HUDEP-2 (cell line): ENCODE measurements around the gene TCP1.
"Not testable (repeated sequence)": the region's sequence is repeated elsewhere in the genome, so short reads cannot be mapped to it uniquely, and the experiment has no call there.

Experiments
- DNase-seq, 76 experiments: peaks; one replicate each; lab custom pipeline; 2025; ENCODE audit not compliant: unreplicated experiment in 76 of 76; lab: John Stamatoyannopoulos, UW

TCP1 gene

GRCh38 chr6:159817951-159818739, 28.7 kb upstream of the TCP1 start:
- no peak for DNase-seq

GRCh38 chr6:159816775-159817174, 27.4 kb upstream of the TCP1 start:
- DNase-seq = peak in 20 of 76 experiments; percentile 9 to 53 (median 20)

GRCh38 chr6:159815410-159815809, 26.0 kb upstream of the TCP1 start:
- no peak for DNase-seq

- DNase-seq = no peak
Observed at GRCh38 chr6:159813781-159814180, 24.4 kb upstream of the TCP1 start.

GRCh38 chr6:159809149-159809548, 19.7 kb upstream of the TCP1 start:
- DNase-seq = no peak

GRCh38 chr6:159808647-159809046, 19.2 kb upstream of the TCP1 start:
- no peak for DNase-seq

GRCh38 chr6:159807150-159807858, 17.9 kb upstream of the TCP1 start:
- DNase-seq = no peak

GRCh38 chr6:159806021-159806458, 16.6 kb upstream of the TCP1 start:
- no peak for DNase-seq

GRCh38 chr6:159805440-159806020, 16.1 kb upstream of the TCP1 start:
- no peak for DNase-seq

GRCh38 chr6:159804504-159804903, 15.1 kb upstream of the TCP1 start:
- no peak for DNase-seq

- no peak for DNase-seq
Observed at GRCh38 chr6:159801935-159802334, 12.5 kb upstream of the TCP1 start.

- DNase-seq = no peak
Observed at GRCh38 chr6:159800141-159800865, 10.9 kb upstream of the TCP1 start, which contains the start of gene PNLDC1. Gene PNLDC1 (plus strand): TSS chr6:159800276. CDS start chr6:159800308, 32 bp downstream.

- DNase-seq = no peak
Observed at GRCh38 chr6:159797554-159797953, 8.2 kb upstream of the TCP1 start.

GRCh38 chr6:159794976-159795375, 5.6 kb upstream of the TCP1 start:
- DNase-seq = not testable (repeated sequence)

GRCh38 chr6:159790956-159791598, 1.7 kb upstream of the TCP1 start:
- no peak for DNase-seq

- peak in 75 of 76 experiments; percentile 67 to 98 (median 92) for DNase-seq
Observed at GRCh38 chr6:159790149-159790955, 950 bp upstream of the TCP1 start, which contains the start of gene MRPL18. Gene MRPL18 (plus strand): TSS chr6:159790467. CDS start chr6:159790588, 121 bp downstream.

- DNase-seq = peak in 18 of 76 experiments; percentile 14 to 39 (median 26)
Observed at GRCh38 chr6:159788753-159789376, 537 bp downstream of the TCP1 start.

GRCh38 chr6:159788276-159788675, 1.1 kb downstream of the TCP1 start:
- no peak for DNase-seq

GRCh38 chr6:159778542-159779103, 10.8 kb downstream of the TCP1 start:
- no peak for DNase-seq
